RWPE2 (cell line): ENCODE measurements around the gene NTMT2.

Experiments
- ATAC-seq: fragments of 200-7000 bp; cut with Tn5 transposase; 3 replicates; pipeline ENCODE4 v1.9.1; 2021; ENCODE audit warnings: low read depth
- DNase-seq: peaks from one replicate; pipeline ENCODE4 v3.0.0-alpha.2; 2020; ENCODE audit warnings: low spot score
- H3K27ac ChIP-seq: fragments of 450-650 bp; 2 replicates; pipeline ENCODE4 v1.5.1; 2017; ENCODE audit warnings: mild to moderate bottlenecking; ENCODE audit not compliant: poor library complexity, severe bottlenecking
- H3K27me3 ChIP-seq: fragments of 250-450 bp; sonication (Bioruptor Pico); 2 replicates; pipeline ENCODE4 v1.5.1; 2021; ENCODE audit warnings: mild to moderate bottlenecking, moderate library complexity; ENCODE audit not compliant: insufficient read depth, poor library complexity, severe bottlenecking
- H3K36me3 ChIP-seq: fragments of 250-450 bp; sonication (Bioruptor Pico); 2 replicates; pipeline ENCODE4 v1.5.1; 2020; ENCODE audit warnings: low read depth, mild to moderate bottlenecking, moderate library complexity
- H3K4me1 ChIP-seq: fragments of 250-450 bp; sonication (Bioruptor Pico); 2 replicates; pipeline ENCODE4 v1.5.1; 2021; ENCODE audit warnings: mild to moderate bottlenecking, moderate library complexity; ENCODE audit not compliant: insufficient read depth, poor library complexity, severe bottlenecking
- H3K4me3 ChIP-seq: fragments of 250-450 bp; sonication (Bioruptor Pico); 2 replicates; pipeline ENCODE4 v1.5.1; 2021; ENCODE audit warnings: mild to moderate bottlenecking, moderate library complexity; ENCODE audit not compliant: severe bottlenecking
- H3K9me3 ChIP-seq: fragments of 250-450 bp; sonication (Bioruptor Pico); 2 replicates; pipeline ENCODE4 v1.5.1; 2021; ENCODE audit warnings: mild to moderate bottlenecking, moderate library complexity; ENCODE audit not compliant: severe bottlenecking
- CTCF ChIP-seq: fragments of 450-650 bp; IDR thresholded peaks from one replicate; pipeline ENCODE4 v1.5.1; 2017; ENCODE audit warnings: mild to moderate bottlenecking, moderate library complexity; ENCODE audit not compliant: poor library complexity, severe bottlenecking

NTMT2 gene

DNA sequence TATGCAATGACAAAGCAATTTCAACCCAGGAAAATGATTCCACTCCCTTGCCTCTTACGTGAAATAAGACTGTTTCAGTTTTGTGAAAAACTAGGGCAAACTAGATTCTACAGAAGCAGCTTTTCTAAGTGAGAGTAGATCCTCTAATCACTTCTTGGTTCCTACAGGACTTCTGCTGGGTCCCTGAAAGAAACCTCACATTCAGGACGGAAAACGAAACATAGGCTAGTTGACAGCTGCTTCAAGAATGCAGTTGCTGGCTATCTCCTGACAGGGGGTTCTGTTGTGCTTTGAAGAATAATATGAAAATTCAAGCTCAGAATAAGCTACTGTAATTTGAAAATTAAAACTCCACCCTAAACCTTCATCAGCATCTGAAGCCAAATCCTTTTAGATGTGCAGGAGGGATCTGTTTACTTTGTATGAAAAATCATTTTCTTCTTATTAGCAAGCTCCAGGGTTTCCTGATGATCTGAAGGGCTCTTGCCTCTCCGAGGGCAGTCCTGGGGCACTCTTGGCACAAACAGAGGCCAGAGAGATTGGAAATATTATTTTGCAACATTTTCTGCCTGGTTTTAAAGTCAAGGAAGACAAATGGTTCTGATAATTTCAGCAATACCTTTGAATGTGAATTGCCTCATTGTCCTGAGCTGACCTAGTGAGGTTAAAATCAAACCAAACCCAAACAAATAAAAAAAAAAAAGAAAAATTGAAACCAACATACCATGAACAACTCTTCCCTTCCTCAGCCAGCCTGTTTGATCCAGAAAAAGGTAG, 55.0 kb downstream of the NTMT2 start:
- Histone ChIP-seq H3K27me3 (peaks cover 7% of the 10 kb centered on the region), H3K27ac (no peak overlapping the region), H3K36me3 (no peaks in the 10 kb centered on the region), H3K4me3 (no peak overlapping the region), H3K4me1 (no peaks in the 10 kb centered on the region), H3K9me3 (no peaks in the 10 kb centered on the region)
- DNase-seq (no peak), ATAC-seq (no peak)
- no peak for TF ChIP-seq CTCF

- H3K4me1 ChIP-seq: no peaks in the 10 kb centered on the region
- no peak overlapping the region for H3K4me3 ChIP-seq
- ATAC-seq: no peak
- H3K9me3 ChIP-seq: no peaks in the 10 kb centered on the region
- no peak for TF ChIP-seq CTCF
- peaks cover 4% of the 10 kb centered on the region for H3K27me3 ChIP-seq
- H3K27ac ChIP-seq: no peak overlapping the region
- DNase-seq: no peak
- no peaks in the 10 kb centered on the region for H3K36me3 ChIP-seq
Measured at GRCh38 chr1:170203693-170204092, 57.9 kb downstream of the NTMT2 start.

DNA sequence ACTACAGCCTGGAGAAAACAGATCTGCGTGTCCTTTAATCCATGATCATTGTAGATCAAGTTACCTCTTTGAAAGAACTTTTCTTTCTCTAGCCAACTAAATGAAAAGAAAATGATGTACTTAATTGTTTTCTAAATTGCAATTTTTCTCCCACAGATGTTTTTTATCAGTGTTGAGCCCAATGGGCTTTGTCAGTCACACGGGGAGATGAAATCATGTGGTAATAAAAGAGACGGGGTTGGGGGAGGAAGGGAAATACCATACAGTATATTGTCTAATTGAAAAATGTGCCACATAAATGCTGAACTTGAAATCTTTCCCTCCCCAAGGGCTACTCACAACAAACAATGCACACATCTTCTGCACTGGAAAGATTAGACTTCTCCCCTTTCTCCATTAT, 58.4 kb downstream of the NTMT2 start:
- Histone ChIP-seq H3K9me3 (no peaks in the 10 kb centered on the region), H3K27me3 (peaks cover 4% of the 10 kb centered on the region), H3K36me3 (no peaks in the 10 kb centered on the region), H3K27ac (no peak overlapping the region), H3K4me1 (no peaks in the 10 kb centered on the region), H3K4me3 (no peak overlapping the region)
- DNase-seq: no peak
- no peak for TF ChIP-seq CTCF
- no peak for ATAC-seq

DNA sequence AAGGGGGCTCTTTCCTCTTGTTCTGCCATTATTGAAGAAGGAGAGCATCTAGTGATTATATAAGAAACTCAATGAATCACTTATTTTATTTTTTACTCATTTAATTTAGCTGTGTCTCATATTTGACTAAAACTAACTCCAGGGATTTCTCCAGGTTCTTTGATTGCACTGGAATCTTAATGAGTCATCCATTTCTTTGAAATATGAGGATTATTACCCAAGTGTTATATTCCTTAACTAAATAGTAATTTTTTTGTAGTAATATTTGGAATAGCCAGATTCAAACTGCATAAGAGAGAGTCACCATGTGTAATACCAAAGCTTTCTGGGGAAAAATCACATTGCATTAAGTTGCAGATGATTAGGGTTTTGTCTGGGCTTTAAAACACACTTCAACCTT, 59.5 kb downstream of the NTMT2 start:
- no peak for ATAC-seq

More for the DNA sequence above, 59.5 kb downstream of the NTMT2 start:
- no peak overlapping the region for H3K27ac ChIP-seq
- H3K36me3 ChIP-seq: no peaks in the 10 kb centered on the region
- no peak for TF ChIP-seq CTCF
- no peaks in the 10 kb centered on the region for H3K9me3 ChIP-seq
- no peak overlapping the region for H3K4me3 ChIP-seq
- peaks cover 4% of the 10 kb centered on the region for H3K27me3 ChIP-seq
- no peak for DNase-seq
- H3K4me1 ChIP-seq: no peaks in the 10 kb centered on the region
